KOPT-K1 (cell line): ENCODE results near the gene BEGAIN.

Experiments
- H3K27ac ChIP-seq: fragments of 200-600 bp; sonication (generic); 2 replicates; pipeline ENCODE4 v1.5.1; 2016; ENCODE audit warnings: antibody characterized with exemption, mild to moderate bottlenecking, low read depth, low read length; ENCODE audit not compliant: poor library complexity, severe bottlenecking
- H3K36me3 ChIP-seq: fragments of 200-600 bp; sonication (generic); 2 replicates; pipeline ENCODE4 v1.5.1; 2017; ENCODE audit warnings: antibody characterized with exemption, mild to moderate bottlenecking, low read length, moderate library complexity; ENCODE audit not compliant: insufficient read depth
- H3K9me3 ChIP-seq: fragments of 200-600 bp; sonication (generic); 2 replicates; pipeline ENCODE4 v1.5.1; 2017; ENCODE audit warnings: antibody characterized with exemption, low read length, mild to moderate bottlenecking; ENCODE audit not compliant: insufficient read depth, poor library complexity, severe bottlenecking

Gene BEGAIN

DNA sequence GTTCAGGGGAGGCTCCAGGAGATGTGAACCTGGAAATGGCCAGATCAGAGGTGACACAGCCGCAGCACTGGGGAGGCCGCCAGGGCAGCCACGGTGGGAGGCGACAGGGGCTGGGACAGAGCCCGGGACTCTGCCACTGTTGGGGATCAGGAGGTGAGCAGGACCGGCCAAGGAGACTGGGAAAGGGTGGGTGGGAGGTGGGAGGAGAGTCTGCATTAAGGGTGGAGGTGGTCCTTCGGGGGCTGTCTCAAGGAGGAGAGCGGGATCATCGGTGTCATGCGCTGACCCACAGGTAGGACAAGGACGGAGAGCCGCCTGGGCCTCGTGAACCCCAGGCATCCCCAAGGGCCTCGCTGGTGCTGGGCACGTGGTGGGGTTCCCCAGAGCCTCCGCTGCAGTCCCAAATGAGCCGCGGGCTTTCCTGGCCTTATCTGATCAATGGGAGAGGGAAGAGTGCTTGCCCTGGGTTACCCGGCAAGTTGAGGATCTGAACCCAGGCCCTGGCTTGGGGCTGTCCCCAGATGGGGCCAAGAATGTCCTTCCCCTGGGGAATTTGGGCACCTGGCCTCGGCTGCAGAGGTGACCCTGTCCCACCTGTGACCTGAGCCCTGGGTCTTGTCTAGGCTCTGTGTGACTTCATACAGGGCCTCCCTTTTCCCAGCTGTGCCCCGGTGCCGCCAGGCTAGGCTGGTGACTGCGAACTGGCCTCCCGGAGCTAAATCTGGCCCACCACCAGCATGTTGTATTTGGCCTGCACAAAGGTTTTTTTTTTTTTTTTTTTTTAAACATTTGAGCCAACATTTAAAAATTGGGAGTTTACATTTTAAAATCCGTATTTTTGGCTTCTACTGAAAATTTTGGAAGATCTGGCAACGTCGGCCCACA, 13.2 kb downstream of the BEGAIN start:
- Histone ChIP-seq H3K27ac (no peak overlapping the region), H3K36me3 (no peaks in the 10 kb centered on the region), H3K9me3 (no peaks in the 10 kb centered on the region)

DNA sequence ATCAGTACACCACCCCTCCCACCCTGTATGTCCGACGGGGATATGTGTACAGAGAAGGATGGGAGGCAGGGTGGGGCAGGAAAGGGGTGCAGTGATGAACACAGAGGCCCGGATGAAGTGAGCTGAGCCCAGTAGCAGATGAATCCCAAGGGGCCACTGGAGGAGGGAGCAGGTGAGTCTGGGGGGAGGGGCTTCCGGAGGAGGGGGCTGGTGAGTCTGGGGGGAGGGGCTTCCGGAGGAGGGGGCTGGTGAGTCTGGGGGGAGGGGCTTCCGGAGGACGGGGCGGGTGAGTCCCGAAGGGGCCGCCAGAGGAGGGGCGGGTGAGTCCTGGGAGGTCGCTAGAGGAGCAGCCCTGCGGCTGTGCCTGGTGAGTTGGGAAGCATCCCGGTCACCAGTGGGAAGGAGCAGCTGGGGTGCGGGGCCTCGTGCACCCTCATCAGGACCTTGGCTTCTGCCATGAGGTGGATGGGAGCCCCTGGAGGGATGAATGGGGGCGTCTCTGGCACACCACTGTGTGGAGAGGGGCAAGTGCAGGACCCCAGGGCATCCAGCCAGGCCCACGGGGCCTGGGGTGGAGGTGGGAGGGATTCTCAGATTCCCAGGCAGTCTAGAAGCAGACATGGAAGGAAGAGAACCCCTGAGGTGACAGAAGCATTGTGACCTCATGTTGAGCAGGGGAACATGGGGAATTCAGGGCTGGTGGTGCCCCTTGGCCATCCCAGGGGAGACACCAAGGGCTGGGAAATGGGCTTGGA, 14.0 kb downstream of the BEGAIN start:
- Histone ChIP-seq H3K9me3 (no peaks in the 10 kb centered on the region), H3K27ac (no peak overlapping the region), H3K36me3 (no peaks in the 10 kb centered on the region)

DNA sequence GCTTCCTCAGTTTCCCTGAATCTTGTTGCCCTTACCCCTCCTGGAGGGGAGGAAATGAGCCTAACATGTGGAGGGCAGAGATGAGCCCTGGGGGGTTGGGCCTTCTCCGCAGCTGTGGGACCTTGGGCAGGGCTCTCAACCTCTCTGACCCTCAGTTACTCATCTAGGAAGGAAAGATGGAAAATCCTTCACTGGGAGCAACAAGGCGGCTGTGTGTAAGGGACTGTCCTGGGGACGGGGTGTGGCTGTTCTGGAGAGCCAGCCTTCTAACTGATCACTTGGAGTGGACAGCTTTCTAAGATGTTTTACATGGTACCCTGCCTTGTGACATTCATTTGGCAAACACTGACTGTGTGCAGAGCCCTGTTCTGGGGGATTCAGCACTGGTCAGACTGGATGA, 14.7 kb downstream of the BEGAIN start:
- H3K36me3 ChIP-seq: no peaks in the 10 kb centered on the region

DNA sequence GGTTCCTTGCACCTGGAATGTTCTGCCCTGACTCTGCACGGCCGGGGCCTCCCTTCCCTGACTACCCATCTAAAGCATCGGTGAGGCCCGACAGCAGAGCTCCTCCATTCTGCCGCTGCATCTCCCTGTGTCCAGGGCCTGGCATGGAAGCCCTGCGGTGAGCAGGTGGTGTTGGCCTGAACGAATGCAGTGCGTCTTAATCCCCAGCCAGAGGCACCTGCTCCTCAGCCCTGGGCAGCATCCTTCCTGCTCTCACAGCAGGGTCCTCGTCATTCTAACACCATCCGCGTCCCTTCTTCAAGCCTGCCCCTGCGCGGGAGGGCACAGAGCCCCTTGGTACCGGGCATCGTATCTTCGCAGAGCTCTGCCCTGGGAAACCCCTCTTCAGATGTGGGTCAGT, 15.4 kb downstream of the BEGAIN start:
- Histone ChIP-seq H3K27ac (no peak overlapping the region), H3K36me3 (no peaks in the 10 kb centered on the region), H3K9me3 (no peaks in the 10 kb centered on the region)

More for the DNA sequence above, 14.7 kb downstream of the BEGAIN start:
- Histone ChIP-seq H3K9me3 (no peaks in the 10 kb centered on the region), H3K27ac (no peak overlapping the region)

DNA sequence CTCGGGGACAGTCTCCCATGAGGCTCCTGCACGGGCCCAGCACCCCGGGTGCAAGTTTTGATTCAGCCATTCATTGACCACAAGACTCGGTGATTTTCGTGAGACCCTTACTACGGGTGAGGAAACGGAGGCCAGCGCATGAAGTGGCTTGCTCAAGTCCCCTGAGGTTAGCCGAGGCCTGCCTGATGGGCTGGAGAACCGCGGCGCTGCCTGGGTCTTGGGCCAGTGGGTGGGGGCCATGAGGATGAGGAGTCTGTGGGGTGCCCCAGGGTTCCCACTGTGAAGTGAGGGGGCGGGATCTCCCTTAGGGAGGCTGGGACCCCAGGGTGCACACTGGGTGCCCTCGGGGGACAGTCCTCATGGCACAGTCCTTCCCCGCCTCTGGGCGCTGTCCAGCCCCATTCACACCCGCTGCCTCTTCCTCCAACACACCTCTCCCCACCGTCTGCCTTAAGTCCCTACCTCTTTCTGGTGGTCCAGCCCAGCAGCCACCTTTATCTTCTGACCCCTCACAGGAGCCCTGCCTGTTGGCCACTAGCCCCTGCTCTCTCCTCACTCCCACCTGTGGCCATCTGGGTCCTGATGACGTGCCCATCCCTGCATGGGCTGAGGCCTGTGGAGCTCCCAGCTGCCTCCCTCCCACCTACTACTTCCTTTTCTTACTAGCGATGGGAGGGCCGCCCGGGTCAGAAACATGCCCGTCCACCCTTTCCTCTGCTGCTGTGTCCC, 16.3 kb downstream of the BEGAIN start:
- no peaks in the 10 kb centered on the region for H3K36me3 ChIP-seq
- no peaks in the 10 kb centered on the region for H3K9me3 ChIP-seq
- H3K27ac ChIP-seq: no peak overlapping the region

DNA sequence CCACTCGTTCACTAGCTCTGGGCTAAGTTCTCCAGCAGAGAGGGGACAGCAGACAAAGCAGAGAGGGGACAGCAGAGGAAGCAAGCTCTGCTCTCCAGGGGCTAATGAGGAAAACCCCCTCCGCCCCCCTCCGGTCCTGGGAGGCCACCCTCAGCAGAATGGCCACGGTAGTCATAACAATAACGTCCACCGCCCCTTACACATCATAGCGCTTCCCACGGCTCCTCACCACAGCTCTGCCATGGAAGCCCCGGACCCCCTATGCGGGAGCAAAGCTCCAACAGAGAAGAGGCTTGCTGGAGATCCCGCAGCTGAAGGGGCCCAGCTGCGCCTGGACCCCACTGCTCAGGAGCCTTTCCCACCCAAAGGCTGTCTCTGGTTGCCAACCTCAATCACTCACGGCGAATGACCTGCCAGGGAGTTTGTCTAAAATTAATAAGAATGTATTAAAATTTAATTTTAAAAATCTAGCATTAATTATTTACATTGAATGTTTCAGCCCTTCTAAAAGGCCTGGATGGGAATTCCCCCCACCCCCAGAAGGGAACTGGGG, 17.4 kb downstream of the BEGAIN start:
- H3K36me3 ChIP-seq: no peaks in the 10 kb centered on the region
- H3K9me3 ChIP-seq: no peaks in the 10 kb centered on the region

DNA sequence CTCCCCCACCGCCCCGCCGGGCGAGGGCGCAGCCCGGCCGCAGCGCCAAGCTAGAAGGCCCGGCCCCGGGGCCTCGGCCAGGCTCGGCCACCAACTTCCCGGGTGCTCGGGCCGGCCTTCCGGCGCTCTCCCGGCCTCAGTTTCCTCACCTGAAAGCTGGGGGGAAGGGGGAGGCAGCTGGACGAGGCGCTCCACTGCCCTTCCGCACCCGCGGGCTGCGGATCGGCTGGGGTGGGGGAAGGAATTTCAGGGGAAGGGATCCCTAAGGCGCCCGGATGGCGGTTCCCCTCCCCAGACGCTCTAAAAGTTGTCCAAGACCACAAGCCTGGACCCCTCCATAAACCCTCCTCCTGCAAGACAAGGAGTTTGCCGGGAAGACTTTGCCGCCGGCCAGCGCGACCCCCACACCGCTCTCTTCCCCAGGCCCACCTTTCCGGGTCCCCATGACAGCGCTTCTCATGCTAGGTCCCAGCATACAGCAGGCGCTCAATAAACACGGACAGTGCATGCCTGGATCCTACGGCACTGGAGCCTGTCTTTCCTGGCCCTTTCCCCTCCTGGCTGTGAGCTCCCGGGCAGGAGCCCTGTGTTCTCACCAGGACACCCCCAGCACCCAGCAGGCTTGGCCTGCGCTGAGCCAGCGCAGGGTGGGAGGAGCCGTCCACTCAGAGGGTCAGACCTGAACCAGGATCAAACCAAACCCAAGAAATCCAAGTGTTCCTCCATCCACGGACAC, 18.1 kb downstream of the BEGAIN start:
- Histone ChIP-seq H3K9me3 (no peaks in the 10 kb centered on the region), H3K27ac (no peak overlapping the region), H3K36me3 (no peaks in the 10 kb centered on the region)

More for the DNA sequence above, 17.4 kb downstream of the BEGAIN start:
- no peak overlapping the region for H3K27ac ChIP-seq

DNA sequence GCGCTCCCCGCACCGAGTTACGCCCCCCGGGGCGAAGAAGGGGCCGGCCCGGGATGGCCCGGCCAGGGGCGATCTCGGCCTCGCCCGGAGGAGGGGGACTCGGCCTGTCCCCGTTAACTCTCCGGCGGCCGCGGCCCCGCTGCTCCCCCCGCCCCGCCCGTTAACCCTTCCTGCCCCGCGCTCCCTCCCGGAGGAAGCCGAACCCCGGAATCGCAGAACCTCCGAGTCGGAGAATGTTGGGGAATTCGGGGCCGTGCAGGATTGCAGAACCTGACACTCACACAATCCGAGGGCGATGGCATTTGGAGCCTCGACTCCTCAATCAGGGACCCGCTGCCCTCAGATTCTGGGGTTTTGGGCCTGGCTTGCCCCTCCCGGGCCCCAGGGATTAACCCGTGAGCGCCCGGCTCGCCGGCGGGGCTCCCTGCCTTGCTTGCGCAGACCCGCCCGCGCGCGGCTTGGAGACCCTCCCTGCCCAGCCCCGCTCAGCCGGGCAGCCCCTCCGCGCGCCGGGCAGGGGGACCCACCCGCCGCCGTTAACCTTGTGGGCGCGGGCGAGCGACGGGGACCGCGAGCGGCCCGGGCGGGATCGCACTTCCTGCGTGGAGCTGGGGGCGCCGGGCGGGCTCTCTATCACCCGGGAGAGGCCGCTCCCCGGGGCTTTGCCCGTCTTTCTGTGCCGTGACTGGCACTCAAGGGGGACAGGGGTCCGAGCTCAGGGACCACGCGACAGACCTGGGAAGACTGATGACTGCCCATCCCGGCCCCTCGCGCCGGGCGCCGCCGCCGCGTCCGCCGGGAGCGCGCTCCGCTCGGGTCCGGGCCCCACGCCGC, 18.8 kb downstream of the BEGAIN start:
- Histone ChIP-seq H3K9me3 (no peaks in the 10 kb centered on the region), H3K36me3 (no peaks in the 10 kb centered on the region), H3K27ac (no peak overlapping the region)

DNA sequence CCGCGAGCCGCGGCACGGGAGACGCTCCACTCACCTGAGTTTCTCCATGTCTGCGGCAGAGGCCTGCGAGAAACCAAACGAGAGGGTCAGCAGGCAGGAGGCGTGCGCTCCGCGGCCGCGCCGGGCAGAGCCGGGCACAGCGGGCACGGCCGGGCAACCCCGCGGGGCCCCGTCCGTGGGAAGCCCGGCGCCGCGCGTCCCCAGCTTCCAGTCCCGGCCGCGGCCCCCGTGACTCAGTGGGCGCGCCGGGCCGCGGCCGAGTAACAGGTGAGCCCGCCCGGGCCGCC, 19.4 kb downstream of the BEGAIN start:
- H3K9me3 ChIP-seq: no peaks in the 10 kb centered on the region
- no peak overlapping the region for H3K27ac ChIP-seq
- H3K36me3 ChIP-seq: no peaks in the 10 kb centered on the region

DNA sequence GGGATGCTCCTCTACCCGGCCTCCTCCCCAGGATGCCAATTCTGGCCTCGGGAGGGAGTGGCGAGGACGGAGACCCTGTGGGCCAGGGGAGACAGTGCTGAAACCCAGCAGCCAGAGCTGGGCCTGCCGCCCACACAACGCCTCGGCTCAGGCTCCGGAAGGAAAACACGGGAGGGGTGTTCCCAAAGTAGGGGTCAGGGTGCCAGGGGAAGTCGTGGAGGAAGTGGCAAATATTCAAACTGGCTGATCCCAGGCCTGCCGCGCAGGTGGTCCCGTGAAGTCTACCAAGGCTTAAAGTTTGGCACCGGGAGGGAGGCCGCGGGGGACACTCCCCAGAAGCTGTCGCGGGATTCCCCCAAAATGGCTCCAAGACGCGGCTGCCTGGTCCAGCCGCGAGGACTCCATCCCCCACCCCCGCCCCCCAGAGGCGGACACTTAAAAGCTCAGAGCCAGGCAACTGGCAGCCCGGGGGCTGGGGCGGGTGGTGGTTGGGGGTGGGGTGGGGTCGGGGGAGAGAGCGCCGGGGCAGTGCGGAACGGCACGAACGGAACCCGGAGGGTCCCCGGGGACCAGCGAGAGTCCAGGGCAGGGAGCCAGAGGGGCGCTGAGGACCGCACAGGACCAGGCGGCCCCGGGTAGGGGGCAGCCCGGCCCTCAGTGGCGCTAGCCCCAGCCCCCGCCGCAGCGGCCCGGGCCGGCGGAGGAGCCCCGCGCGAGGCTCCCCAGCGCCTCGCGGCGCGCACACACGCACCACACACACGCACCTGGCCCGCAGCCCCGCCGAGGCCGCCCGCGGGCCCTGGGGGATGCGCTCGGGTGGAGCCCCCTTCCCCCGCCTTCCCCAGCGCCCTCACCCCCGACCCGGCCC, 20.0 kb downstream of the BEGAIN start:
- no peaks in the 10 kb centered on the region for H3K36me3 ChIP-seq
- H3K27ac ChIP-seq: no peak overlapping the region
- no peaks in the 10 kb centered on the region for H3K9me3 ChIP-seq

DNA sequence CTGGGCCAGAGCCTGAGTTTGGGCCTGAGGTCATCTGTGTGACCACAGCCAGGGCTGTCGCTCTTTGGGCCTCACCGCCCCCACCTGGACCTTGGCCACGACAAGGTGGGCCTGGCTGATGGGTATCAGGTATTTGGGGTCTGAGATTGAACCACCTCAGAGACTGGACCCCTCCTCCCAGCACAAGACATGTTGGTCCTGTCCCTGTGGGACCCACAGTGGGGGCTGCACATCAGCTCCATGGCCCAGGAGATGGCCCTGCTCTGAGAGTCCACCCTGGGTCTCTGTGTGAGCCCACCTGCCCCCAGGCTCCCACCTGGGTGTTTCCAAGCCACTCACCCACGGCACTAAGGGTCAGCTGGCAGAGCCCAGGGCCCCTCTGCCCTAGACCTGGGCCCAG, 20.6 kb downstream of the BEGAIN start:
- H3K36me3 ChIP-seq: no peaks in the 10 kb centered on the region
- no peak overlapping the region for H3K27ac ChIP-seq
- H3K9me3 ChIP-seq: no peaks in the 10 kb centered on the region

DNA sequence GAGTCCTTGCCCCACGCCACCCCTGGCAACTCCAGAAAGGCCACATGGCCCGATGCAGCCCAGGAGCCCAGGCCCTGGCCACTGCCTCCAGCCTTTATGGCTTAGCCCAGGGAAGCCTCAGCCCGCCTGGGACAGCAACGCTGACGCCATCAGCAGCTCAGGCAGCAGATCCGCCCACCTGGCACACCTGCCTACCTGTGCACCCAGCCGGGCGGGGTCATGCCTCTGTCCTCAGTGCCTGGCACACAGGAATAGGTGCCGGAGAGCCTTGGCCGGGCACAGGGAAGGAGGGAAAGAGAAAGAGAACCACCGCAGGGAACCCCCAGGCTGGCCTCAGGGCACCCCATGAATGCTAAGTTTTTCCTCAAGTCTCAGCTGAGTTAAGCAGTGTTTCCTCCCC, 21.1 kb downstream of the BEGAIN start:
- H3K36me3 ChIP-seq: no peaks in the 10 kb centered on the region
- H3K27ac ChIP-seq: no peak overlapping the region
- H3K9me3 ChIP-seq: no peaks in the 10 kb centered on the region

DNA sequence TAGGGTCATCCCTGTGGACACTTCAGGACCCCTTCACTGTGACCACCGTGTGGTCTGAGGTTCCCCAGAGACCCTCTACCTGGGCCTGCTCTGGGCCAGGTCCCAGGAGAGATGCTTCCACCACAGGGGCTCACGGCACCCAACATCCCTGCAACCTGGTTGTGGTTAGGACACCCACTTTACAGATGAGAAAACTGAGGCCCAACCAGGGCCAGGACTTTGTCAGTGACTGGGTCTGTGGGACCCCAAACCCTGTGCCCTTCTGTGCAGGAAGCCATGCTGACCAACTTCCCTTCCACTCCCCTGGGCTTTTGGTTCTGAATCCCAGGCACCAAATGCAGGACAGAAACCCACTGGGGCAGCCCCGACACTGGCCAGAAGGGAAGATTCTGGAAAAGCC, 21.6 kb downstream of the BEGAIN start:
- H3K9me3 ChIP-seq: no peaks in the 10 kb centered on the region
- H3K36me3 ChIP-seq: no peaks in the 10 kb centered on the region
- H3K27ac ChIP-seq: no peak overlapping the region
